AG10803 (cell line): ENCODE results near the gene NPSR1.
A peak's percentile ranks its signal among the peaks of the same experiment; 100 is the strongest.

Source experiments
- DNase-seq: peaks from one replicate; pipeline ENCODE4 v3.0.0; 2010; ENCODE audit warnings: low read depth
- H3K4me3 ChIP-seq: 2 replicates; pipeline ENCODE4 v1.5.1; 2011; ENCODE audit warnings: mild to moderate bottlenecking, low read length, control low read depth
- TF ChIP-seq, protein P1 (sequence below): conservative IDR thresholded peaks from 2 replicates; pipeline ENCODE4 v1.5.1; 2011; ENCODE audit warnings: mild to moderate bottlenecking, low read length, control low read depth, inconsistent platforms

Gene NPSR1

DNA sequence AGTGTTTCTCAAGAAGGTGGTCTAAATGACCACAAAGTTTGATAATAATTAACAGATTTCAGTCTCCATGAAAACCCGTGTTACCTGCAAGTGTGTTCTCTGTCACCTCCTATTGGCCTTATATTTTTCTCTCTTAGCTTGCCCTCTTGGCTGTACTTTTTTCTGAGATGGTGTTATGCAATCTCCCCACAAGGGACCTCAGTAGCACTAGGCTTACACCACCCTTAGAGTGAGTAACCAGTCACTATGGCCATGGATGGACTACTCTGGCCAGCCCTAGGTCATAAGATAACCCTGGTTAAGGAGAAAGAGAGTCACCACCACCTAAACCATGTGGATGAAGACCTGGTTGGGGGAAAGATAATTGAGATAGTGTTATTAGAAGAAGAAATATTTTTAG lies 76.8 kb downstream of the NPSR1 start:
- no peak overlapping the region for H3K4me3 ChIP-seq
- TF ChIP-seq, protein P1, sequence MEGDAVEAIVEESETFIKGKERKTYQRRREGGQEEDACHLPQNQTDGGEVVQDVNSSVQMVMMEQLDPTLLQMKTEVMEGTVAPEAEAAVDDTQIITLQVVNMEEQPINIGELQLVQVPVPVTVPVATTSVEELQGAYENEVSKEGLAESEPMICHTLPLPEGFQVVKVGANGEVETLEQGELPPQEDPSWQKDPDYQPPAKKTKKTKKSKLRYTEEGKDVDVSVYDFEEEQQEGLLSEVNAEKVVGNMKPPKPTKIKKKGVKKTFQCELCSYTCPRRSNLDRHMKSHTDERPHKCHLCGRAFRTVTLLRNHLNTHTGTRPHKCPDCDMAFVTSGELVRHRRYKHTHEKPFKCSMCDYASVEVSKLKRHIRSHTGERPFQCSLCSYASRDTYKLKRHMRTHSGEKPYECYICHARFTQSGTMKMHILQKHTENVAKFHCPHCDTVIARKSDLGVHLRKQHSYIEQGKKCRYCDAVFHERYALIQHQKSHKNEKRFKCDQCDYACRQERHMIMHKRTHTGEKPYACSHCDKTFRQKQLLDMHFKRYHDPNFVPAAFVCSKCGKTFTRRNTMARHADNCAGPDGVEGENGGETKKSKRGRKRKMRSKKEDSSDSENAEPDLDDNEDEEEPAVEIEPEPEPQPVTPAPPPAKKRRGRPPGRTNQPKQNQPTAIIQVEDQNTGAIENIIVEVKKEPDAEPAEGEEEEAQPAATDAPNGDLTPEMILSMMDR = no peak
- no peak for DNase-seq

DNA sequence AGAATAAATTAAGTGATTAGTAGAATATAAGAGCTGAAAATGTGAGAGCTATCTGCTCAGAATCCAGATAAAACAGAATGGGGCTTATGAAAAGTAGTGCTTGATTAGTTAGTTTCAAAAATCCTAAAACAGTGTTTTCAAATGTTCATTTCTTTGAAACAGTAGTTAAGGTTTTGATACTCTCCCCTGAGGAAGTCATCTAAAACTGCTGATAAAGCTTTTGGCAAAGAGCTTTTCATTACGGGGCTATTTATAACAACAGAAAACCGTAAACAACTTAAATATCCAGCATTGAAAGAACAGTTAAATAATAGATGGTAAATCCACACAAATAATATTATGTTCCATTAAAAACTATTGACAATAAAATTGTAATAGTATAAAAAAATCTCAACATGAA lies 77.5 kb downstream of the NPSR1 start:
- no peak for DNase-seq
- TF ChIP-seq, protein P1 = no peak
- H3K4me3 ChIP-seq = no peak overlapping the region

DNA sequence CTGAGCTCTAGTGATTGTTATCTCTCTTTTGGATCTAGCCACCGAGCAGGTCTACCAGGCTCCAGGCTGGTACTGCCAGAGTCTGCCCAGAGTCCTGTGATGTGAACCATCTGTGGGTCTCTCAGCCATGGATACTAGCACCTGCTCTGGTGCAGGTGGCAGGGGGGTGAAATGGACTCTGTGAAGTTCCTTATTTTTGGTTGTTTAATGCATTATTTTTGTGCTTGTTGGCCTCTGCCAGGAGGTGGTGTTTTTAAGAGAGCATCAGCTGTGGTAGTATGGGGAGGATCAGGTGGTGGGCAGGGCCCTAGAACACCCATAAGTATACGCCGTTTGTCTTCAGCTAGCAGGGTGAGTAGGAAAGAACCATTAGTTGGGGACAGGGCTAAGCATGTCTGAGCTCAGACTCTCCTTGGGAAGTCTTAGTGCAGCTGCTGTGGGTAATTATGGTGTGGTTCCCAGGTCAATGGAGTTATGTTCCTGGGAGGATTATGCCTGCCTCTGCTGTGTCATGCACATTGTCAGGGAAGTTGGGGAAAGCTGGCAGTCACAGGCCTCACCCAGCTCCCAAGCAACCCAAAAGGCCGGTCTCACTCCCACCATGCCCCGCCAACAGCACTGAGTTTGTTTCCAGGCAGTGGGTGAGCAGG lies 81.8 kb downstream of the NPSR1 start:
- DNase-seq = no peak
- no peak overlapping the region for H3K4me3 ChIP-seq
- TF ChIP-seq, protein P1 = no peak

DNA sequence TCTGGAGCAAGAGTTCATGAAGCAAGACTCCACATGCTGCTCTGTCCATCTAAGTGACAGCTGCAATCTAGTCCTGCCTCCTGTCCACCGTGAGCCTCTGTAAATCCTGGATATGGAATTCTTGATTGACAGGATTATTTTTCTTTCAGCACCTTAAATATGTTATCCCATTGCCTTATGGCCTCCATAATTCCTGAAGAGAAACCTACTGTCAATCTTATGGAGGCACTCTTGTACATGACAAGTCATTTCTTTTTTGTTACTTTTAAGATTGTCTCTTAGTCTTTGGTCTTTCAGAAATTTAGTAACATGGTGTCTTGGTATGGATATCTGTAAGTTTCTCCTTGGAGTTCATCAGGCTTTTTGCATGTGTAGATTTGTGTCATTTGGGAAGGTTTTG lies 82.8 kb downstream of the NPSR1 start:
- H3K4me3 ChIP-seq = no peak overlapping the region
- TF ChIP-seq, protein P1 = no peak
- no peak for DNase-seq

DNA sequence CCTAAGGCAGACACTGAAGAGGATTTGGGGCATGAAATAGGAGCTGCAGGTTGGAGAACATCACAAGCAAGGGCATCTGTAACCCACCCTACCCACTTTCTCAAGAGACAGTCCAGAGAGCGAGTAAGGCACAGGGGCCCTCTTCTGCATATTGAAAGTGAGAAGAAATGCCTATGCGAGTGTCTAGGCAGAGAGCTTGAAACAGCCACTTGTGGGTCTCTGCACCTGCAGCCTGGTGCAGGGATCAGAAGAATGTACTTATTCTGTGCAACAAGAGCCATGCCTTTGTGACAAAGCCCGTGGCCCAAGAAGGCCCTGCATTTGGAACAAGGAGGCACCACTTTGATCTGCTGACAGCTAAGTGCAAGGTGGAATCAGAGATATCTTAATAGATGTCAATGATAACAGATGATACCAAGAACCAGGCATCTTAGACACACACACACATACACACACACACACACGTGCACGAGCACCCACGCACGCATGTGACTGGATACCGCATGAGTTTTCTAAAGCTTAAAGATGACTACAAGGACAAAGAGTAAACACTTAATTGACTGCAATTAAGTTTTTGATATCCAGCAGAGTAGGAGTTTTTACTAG lies 89.3 kb downstream of the NPSR1 start:
- no peak for DNase-seq
- no peak overlapping the region for H3K4me3 ChIP-seq
- TF ChIP-seq, protein P1 = no peak

DNA sequence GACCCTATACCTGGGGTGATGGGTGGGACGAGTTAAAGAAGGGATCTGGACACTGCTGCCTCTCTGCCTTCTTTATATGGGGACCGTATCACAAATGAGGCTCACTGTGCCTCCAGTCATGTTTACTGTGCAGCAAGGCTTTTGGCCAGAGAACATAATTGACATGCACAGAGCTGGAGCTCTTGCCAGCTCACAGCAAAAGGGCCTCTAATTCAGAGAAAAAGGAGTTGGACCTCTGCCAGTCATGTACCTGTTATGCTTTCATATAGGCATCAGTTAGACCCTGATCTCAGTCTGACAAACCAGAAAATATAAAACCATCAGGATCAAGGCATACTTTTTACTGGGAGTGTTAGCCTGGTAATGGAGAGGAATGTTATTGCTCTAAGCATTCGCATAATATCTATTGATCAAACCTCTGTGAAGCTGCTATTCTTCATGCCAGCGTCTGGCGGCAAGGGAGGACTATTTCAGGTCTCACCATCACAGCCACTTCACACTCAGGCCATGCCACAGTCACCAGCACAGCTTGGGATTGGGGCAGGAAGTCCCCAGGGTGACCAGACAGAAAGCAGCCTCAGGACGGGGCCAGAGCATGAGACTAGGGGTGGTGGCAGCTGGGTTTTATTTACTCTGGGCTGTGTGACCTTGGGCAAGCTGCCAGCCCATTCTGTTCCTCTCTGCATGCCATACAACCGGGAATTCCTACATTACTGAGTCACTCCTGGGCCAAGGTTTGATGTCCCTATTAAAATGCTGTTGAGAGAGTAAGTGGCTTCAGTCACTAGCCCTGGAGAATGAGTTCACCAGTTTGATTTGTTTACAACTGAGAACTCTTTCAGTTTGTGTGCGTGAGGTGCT lies 90.1 kb downstream of the NPSR1 start:
- peak; percentile 87 for DNase-seq
- no peak overlapping the region for H3K4me3 ChIP-seq
- TF ChIP-seq, protein P1 = no peak
